Uterine smooth muscle cell (primary cell): ENCODE data around the gene MAPK7. TPM values are rescaled to one million over a fixed set of nuclear protein-coding genes. Genes with fewer than 3 reads are reported as not detected.

Source experiments
- total RNA-seq: library from RNA; depleted of rRNA; stranded (reverse); fragments of >200 nt; gene quantifications from 2 replicates; pipeline ENCODE4 v1.2.3, GENCODE V29; 2014

MAPK7 gene
- 17.5 and 21.4 TPM in 2 replicates for total RNA-seq

DNA sequence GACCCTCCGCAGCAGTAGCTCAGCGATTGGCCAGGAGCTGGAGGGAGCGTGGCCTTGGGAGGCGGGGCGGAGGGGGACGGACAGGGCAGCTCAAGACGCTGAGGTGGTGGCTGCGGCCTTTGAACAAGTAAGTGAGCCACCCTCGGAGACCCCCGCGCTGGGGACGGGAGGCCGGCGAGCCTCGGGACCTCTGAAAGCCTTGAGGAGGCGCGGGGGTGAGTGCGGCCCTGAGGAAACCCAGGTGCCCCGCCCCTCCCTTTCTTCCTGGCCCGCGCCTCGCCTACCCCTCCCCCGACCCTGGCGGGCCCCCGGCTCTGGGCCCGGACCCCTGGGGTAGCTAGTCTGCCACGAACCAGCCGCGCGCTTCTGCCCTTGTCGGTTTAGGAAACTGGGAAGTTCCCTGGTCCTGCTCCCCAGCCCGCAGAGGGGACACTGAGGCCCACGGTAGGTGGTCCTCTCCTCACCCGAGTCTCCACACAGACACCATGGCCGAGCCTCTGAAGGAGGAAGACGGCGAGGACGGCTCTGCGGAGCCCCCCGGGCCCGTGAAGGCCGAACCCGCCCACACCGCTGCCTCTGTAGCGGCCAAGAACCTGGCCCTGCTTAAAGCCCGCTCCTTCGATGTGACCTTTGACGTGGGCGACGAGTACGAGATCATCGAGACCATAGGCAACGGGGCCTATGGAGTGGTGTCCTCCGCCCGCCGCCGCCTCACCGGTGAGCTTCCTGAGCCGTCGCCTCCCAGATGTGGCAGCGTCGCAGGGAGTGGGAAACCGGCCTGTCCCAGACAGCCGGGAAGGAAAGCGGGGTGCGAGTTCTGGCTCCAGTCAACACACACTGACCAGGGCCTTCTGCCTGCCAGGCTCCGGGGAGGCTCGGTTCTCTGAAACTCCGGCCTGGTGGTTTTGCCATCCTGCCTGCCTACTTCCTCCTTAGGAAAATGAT lies at the start of gene MAPK7:
MAPK7 (plus strand) TSS at position 83 of the 945 bp plus-strand sequence; CDS start at position 486, 403 bp downstream.

DNA sequence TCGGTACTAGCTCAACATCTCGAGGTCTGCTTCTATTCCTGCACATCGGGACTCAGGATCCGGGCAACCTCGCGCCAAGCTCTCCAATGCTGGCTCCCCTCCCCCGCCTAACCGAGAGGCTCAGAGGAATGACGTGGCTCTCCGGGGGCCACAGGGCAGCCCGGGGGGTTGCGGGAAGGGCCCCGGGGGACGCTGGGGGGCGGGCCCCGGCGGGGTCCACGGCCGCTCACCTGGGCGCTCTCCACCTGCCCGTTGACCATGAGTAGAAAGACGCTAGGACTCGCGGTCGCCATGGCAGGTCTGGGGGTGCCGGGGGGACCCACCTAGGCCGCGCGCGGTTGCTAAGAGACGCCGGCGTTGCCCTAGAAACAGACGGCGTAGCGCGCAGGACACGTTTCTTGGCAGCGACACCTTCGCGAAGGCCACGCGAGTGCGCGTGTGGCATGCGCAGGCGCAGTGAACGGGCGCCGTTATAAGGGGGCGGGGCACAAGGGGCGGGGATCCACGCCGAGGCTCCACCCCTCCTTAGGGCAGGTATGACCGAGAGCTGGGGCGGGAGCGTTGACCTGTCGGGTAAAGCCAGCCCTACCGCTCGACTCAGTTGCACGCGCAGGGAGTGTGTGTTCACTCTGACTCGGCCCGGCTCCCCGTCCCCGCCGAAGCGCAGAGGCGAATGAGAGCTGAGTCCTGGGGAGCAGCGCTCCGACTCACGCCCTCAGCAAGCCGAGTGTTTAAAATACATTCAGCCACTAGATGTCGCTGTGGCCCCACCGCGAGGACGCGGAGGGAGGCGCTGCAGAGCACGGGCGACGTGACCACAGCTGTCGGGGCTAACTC lies 15.8 kb upstream of the MAPK7 start, which contains the start of gene B9D1:
B9D1 (minus strand) TSS at position 447 of the 837 bp plus-strand sequence; CDS start at position 293, 154 bp downstream.

DNA sequence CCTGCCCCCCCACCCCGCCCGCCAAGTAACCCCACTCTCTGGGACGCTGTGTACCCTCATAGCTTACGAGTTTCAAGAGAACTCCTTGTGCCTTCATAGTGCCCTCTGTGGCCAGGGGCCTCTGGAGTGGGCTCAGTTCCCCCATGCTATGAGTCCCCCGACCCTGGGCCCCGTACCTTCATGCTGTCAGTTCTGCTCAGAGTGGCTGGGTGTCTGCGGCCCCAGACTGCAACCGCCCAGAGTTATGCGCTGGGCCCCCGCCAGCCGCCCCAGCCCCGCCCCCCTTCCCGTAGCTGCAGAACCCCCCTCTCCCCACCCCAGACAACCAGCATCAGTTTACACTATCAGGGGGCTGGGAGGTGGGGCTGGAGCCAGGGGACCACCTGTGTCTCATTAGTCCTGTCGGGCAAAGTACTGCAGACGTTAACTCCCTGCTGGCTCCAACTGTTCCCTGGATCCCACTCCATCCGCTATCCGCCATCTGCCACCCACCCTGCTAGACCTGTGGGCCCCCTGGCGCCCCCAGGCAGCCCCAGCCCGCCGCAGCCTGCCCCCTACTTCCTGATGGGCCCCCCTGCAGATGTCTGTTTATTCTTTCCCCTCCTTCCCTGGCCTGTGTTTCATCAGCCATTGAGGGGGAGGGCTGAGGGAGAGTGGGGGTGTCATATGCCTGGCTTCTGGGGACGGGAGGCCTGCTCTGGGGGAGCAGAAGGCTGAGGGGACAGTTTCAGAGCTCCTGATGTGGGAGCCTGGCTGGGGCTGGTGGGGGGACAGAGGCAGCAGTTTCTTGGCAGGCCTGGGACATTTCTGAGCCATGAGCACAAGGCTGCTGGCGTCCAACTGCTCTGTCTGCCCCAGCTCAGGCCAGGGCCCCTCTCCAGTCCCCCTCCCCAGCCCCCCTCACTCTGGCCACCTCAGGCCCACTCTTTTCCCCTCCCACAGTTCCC lies 8.9 kb downstream of the MAPK7 start, which contains the start of gene MFAP4:
MFAP4 (minus strand) TSS at position 217 of the 947 bp plus-strand sequence; CDS start at position 182, 35 bp downstream.

DNA sequence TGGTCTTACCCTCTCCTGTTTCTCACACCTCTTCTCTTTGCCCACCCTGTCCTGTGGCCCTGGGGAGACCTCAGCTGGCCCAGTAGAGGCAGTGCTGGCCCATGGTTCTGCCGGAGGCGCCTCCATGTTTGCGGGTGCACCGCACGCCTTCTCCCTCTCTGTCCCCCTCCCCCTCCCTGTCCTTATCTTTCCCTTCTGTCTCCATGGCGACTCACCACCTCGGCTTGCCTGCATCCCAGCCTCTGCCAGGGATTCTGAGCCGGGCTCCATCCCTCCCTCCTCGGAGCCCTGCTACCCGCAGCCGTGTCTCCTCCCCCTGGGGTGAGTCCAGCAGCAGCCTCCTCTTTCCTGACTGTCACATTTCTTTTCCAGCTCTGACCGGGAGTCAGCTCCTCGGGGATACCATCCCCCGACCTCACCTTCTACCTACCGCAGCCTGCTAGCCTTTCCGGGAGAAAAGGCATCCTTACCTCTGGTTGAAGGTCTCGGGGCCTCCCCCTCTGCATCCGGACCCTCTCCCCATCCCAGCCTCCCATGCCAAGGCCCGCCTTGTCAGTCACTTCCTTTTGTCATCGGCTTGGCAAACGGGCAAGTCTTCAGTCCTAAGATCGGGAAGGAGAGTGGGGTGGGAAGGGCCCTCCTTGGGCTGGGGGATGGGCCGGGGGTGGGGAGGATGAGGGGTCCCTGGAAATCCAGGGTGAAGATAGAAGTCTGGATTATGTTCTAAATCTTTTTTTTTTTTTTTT lies 32.8 kb downstream of the MAPK7 start, which contains the start of gene RNF112:
RNF112 (plus strand) TSS at position 358 of the 746 bp plus-strand sequence; CDS start at position 535, 177 bp downstream.

Other genes starting within 250 kb of the MAPK7 start
- gene EPN2, start 141.1 kb upstream of the MAPK7 start, total RNA-seq: 29.2 and 34.2 TPM in 2 replicates
- 32.5 and 41.1 TPM in 2 replicates for gene B9D1, start 15.8 kb upstream of the MAPK7 start, total RNA-seq
- 4.8 and 21.7 TPM in 2 replicates for gene MFAP4, start 8.7 kb downstream of the MAPK7 start, total RNA-seq
- 1.5 and 2.1 TPM in 2 replicates for gene RNF112, start 32.7 kb downstream of the MAPK7 start, total RNA-seq
- 0.55 and 1.5 TPM in 2 replicates for gene SLC47A1, start 155.4 kb downstream of the MAPK7 start, total RNA-seq